ENCODE data around the gene MCF2. TPM values are rescaled to one million over a fixed set of nuclear protein-coding genes. Genes with fewer than 3 reads are reported as not detected.

MCF2 gene
- total RNA-seq, 1 donor from 2014 or later = 0.17 TPM

GRCh38 chrX:139538907-139539790, 168.8 kb downstream of the MCF2 start:
- no peak for DNase-seq (ENCODE audit: low read depth)
- no peak overlapping the region for H3K4me3 ChIP-seq (ENCODE audit: low read depth, low read length)
- TF ChIP-seq CTCF (conservative IDR thresholded peaks at IDR 0.05; ENCODE audit: low read depth, low read length) = no peak

DNA sequence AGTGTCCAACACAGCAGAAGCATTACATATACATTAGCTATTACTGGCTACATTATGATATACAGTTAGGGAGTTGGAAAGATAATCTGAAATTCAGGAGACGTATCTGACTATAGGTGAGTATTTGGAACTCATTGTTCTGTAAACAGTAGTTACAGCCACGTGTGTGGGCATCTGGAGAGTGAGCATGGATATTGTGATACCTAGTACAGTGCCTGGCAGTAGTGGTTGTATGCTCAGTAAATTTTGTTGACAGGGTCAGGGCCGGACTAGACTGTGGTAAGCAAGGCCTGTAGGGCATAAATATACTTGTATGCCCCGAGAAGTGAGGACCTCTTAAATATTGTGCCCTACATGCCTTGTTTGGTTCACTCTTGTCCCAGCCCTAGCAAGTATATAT, 174.5 kb downstream of the MCF2 start:
- H3K4me3 ChIP-seq (ENCODE audit: low read depth, low read length) = no peak overlapping the region
- TF ChIP-seq CTCF (conservative IDR thresholded peaks at IDR 0.05; ENCODE audit: low read depth, low read length) = no peak
- no peak for DNase-seq (ENCODE audit: low read depth)

DNA sequence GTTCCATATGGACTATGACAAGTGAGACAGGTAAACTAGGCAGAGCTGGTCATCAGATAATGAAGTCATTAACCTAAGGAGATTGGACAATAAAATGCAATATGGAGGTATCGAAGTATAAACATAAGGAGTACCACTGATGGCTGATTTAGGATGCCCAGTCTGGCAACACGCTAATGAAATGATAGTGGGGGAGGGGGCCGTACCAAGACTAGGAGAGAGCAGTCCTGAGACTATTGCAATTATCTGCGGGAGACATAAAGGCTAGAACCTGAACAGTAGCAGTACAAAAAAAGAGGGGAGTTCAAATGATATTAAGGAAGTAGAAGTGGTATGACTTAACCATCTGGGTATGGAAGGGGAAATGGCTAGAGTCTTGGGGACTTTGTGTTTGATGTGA, 175.1 kb downstream of the MCF2 start:
- TF ChIP-seq CTCF (conservative IDR thresholded peaks at IDR 0.05; ENCODE audit: low read depth, low read length) = no peak
- H3K4me3 ChIP-seq (ENCODE audit: low read depth, low read length) = no peak overlapping the region
- no peak for DNase-seq (ENCODE audit: low read depth)

Other genes starting within 250 kb of the MCF2 start
- gene F9, start 177.4 kb downstream of the MCF2 start, total RNA-seq = not detected in 2 replicates
- gene ATP11C, start 224.9 kb upstream of the MCF2 start, total RNA-seq = 19.2 and 19.4 TPM in 2 replicates

Data from epithelial cell of proximal tubule (primary cell).